ENCODE measurements around the gene PPCDC. TPM values are rescaled to one million over a fixed set of nuclear protein-coding genes. Genes with fewer than 3 reads are reported as not detected.
A peak's percentile ranks its signal among the peaks of the same experiment; 100 is the strongest.
"Not testable (repeated sequence)": the region's sequence is repeated elsewhere in the genome, so short reads cannot be mapped to it uniquely, and the experiment has no call there.

Gene PPCDC
- total and polyA plus RNA-seq, 5 donors, result 4.7 to 12.6 (median 5.7) TPM

- DNase-seq (no peak), ATAC-seq (no peak)
- no peak overlapping the region for H3K4me3 ChIP-seq (ENCODE audit: low read length)
- H3K27me3 ChIP-seq (ENCODE audit: control insufficient read depth, insufficient read depth), result no peaks in the 10 kb centered on the region
- intact Hi-C loops (cut with DNase I), result no loop called here
- H3K27ac ChIP-seq (ENCODE audit: low read length), result no peak overlapping the region
- peaks cover 12% of the 10 kb centered on the region for H3K4me1 ChIP-seq (ENCODE audit: control insufficient read depth, insufficient read depth, low read length)
- H3K9me3 ChIP-seq (ENCODE audit: control insufficient read depth, low read length), result no peaks in the 10 kb centered on the region
These were observed 45.4 kb downstream of the PPCDC start for GRCh38 chr15:75068748-75069147.

GRCh38 chr15:75069301-75069925, 46.0 kb downstream of the PPCDC start:
- Histone ChIP-seq H3K27me3 (ENCODE audit: control insufficient read depth, insufficient read depth) (no peaks in the 10 kb centered on the region), H3K27ac (ENCODE audit: low read length) (no peak overlapping the region), H3K4me3 (ENCODE audit: low read length) (no peak overlapping the region), H3K9me3 (ENCODE audit: control insufficient read depth, low read length) (no peaks in the 10 kb centered on the region), H3K4me1 (ENCODE audit: control insufficient read depth, insufficient read depth, low read length) (peaks cover 7% of the 10 kb centered on the region)
- 82% methylated on average over 8 of the region's 8 CpGs for WGBS
- no peak for DNase-seq
- intact Hi-C loops (cut with DNase I), result no loop called here
- peak; percentile 32 to 37 for ATAC-seq

DNA sequence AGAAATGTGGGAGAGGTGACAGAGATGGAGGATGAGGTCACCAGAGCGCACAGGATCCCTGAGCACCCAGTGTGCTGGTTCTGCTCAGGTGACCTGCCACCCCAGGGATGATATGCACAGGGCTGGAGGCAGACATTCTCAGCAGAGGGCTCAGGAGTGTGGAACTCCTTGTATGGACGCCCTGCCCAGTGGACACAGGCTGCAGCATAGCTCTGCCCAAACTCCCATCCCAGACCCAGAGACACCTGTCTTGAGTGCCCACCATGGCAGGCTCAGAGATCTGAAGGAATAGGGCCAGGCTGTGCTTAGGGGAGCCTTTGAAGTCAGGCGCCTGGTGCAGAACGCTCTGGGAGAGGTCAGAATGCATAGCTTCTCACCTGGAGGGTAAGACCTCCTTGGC, 47.3 kb downstream of the PPCDC start:
- intact Hi-C loops (cut with DNase I), result no loop called here

GRCh38 chr15:75073197-75073596, 49.8 kb downstream of the PPCDC start:
- H3K9me3 ChIP-seq (ENCODE audit: control insufficient read depth, low read length), result no peaks in the 10 kb centered on the region
- no peak overlapping the region for H3K4me3 ChIP-seq (ENCODE audit: low read length)
- H3K4me1 ChIP-seq (ENCODE audit: control insufficient read depth, insufficient read depth, low read length), result no peaks in the 10 kb centered on the region
- intact Hi-C loops (cut with DNase I), result no loop called here
- ATAC-seq, result no peak
- no peaks in the 10 kb centered on the region for H3K27me3 ChIP-seq (ENCODE audit: control insufficient read depth, insufficient read depth)
- H3K27ac ChIP-seq (ENCODE audit: low read length), result no peak overlapping the region
- 64% methylated on average over 3 of the region's 3 CpGs for WGBS
- peak in 1 of 3 donors; percentile 50 for DNase-seq

More for the DNA sequence above, 47.3 kb downstream of the PPCDC start:
- 82% methylated on average over 4 of the region's 4 CpGs for WGBS
- H3K27ac ChIP-seq (ENCODE audit: low read length), result no peak overlapping the region
- no peak for DNase-seq
- no peak for ATAC-seq
- no peak overlapping the region for H3K4me3 ChIP-seq (ENCODE audit: low read length)
- peaks cover 1% of the 10 kb centered on the region for H3K4me1 ChIP-seq (ENCODE audit: control insufficient read depth, insufficient read depth, low read length)
- H3K9me3 ChIP-seq (ENCODE audit: control insufficient read depth, low read length), result no peaks in the 10 kb centered on the region
- H3K27me3 ChIP-seq (ENCODE audit: control insufficient read depth, insufficient read depth), result no peaks in the 10 kb centered on the region

- DNase-seq (no peak), ATAC-seq (no peak)
- Histone ChIP-seq H3K4me1 (ENCODE audit: control insufficient read depth, insufficient read depth, low read length) (no peaks in the 10 kb centered on the region), H3K4me3 (ENCODE audit: low read length) (no peak overlapping the region), H3K9me3 (ENCODE audit: control insufficient read depth, low read length) (no peaks in the 10 kb centered on the region), H3K27me3 (ENCODE audit: control insufficient read depth, insufficient read depth) (no peaks in the 10 kb centered on the region), H3K27ac (ENCODE audit: low read length) (no peak overlapping the region)
- intact Hi-C loops (cut with DNase I), result no loop called here
- 93% methylated on average over 2 of the region's 2 CpGs for WGBS
These were observed 52.9 kb downstream of the PPCDC start for GRCh38 chr15:75076277-75076676.

DNA sequence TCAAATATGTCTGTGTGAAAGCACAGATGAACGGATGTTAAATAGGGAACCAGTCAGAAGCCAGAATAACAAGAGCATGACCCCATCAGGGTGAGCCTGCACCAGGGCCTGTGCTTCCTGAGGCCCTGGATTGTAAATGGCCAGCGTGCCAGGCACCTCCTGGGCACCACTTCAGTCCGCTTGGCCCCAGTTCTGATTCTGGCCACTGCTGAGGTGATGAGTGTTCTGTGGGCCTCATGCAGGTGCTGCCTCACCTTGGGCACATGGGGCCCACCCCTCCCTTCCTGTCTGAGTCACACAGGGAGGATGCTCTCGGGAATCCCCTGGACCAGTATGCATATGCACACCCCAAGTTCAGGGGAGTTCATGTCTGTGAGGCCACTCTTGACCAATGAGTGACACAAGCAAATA, 54.2 kb downstream of the PPCDC start:
- H3K27ac ChIP-seq (ENCODE audit: low read length); intact Hi-C loops (cut with DNase I); DNase-seq; H3K4me3 ChIP-seq (ENCODE audit: low read length); H3K27me3 ChIP-seq (ENCODE audit: control insufficient read depth, insufficient read depth); H3K9me3 ChIP-seq (ENCODE audit: control insufficient read depth, low read length); ATAC-seq; H3K4me1 ChIP-seq (ENCODE audit: control insufficient read depth, insufficient read depth, low read length): not testable (repeated sequence)
- 89% methylated on average over 4 of the region's 4 CpGs for WGBS

- H3K27ac ChIP-seq (ENCODE audit: low read length), result no peak overlapping the region
- DNase-seq (no peak), ATAC-seq (no peak)
- H3K27me3 ChIP-seq (ENCODE audit: control insufficient read depth, insufficient read depth), result no peaks in the 10 kb centered on the region
- no peak overlapping the region for H3K4me3 ChIP-seq (ENCODE audit: low read length)
- no peaks in the 10 kb centered on the region for H3K4me1 ChIP-seq (ENCODE audit: control insufficient read depth, insufficient read depth, low read length)
- WGBS, result 90% methylated on average over 8 of the region's 8 CpGs
- intact Hi-C loops (cut with DNase I), result no loop called here
- H3K9me3 ChIP-seq (ENCODE audit: control insufficient read depth, low read length), result no peaks in the 10 kb centered on the region
These were observed 57.8 kb downstream of the PPCDC start for GRCh38 chr15:75081150-75081549.

GRCh38 chr15:75082689-75083088, 59.3 kb downstream of the PPCDC start:
- intact Hi-C loops (cut with DNase I), result no loop called here
- H3K4me1 ChIP-seq (ENCODE audit: control insufficient read depth, insufficient read depth, low read length), result no peaks in the 10 kb centered on the region
- H3K27ac ChIP-seq (ENCODE audit: low read length), result no peak overlapping the region
- ATAC-seq, result no peak
- no peaks in the 10 kb centered on the region for H3K9me3 ChIP-seq (ENCODE audit: control insufficient read depth, low read length)
- no peaks in the 10 kb centered on the region for H3K27me3 ChIP-seq (ENCODE audit: control insufficient read depth, insufficient read depth)
- 49% methylated on average over 1 of the region's 1 CpG for WGBS
- DNase-seq, result no peak
- H3K4me3 ChIP-seq (ENCODE audit: low read length), result no peak overlapping the region

DNA sequence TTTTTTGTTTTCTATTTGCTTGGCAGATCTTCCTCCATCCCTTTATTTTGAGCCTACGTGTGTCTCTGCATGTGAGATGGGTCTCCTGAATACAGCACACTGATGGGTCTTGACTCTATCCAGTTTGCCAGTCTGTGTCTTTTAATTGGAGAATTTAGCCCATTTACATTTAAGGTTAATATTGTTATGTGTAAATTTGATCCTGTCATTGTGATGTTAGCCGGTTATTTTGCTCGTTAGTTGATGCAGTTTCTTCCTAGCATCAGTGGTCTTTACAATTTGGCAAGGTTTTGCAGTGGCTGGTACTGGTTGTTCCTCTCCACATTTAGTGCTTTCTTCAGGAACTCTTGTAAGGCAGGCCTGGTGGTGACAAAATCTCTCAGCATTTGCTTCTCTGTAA, 62.3 kb downstream of the PPCDC start:
- H3K27ac ChIP-seq (ENCODE audit: low read length); H3K4me3 ChIP-seq (ENCODE audit: low read length); DNase-seq; H3K9me3 ChIP-seq (ENCODE audit: control insufficient read depth, low read length); H3K4me1 ChIP-seq (ENCODE audit: control insufficient read depth, insufficient read depth, low read length); ATAC-seq; intact Hi-C loops (cut with DNase I); H3K27me3 ChIP-seq (ENCODE audit: control insufficient read depth, insufficient read depth): not testable (repeated sequence)
- 88% methylated on average over 3 of the region's 3 CpGs for WGBS

GRCh38 chr15:75089456-75090387, 66.3 kb downstream of the PPCDC start:
- H3K27ac ChIP-seq (ENCODE audit: low read length), result peak overlapping the region; percentile 64
- intact Hi-C loops (cut with DNase I), result no loop called here
- no peaks in the 10 kb centered on the region for H3K9me3 ChIP-seq (ENCODE audit: control insufficient read depth, low read length)
- no peak overlapping the region for H3K4me3 ChIP-seq (ENCODE audit: low read length)
- DNase-seq (no peak), ATAC-seq (peak in 1 of 2 donors; percentile 14)
- no peaks in the 10 kb centered on the region for H3K27me3 ChIP-seq (ENCODE audit: control insufficient read depth, insufficient read depth)
- no peaks in the 10 kb centered on the region for H3K4me1 ChIP-seq (ENCODE audit: control insufficient read depth, insufficient read depth, low read length)
- 74% methylated on average over 6 of the region's 6 CpGs for WGBS

- Histone ChIP-seq H3K4me3 (ENCODE audit: low read length) (no peak overlapping the region), H3K4me1 (ENCODE audit: control insufficient read depth, insufficient read depth, low read length) (no peaks in the 10 kb centered on the region), H3K27me3 (ENCODE audit: control insufficient read depth, insufficient read depth) (no peaks in the 10 kb centered on the region), H3K27ac (ENCODE audit: low read length) (peak overlapping the region; percentile 64), H3K9me3 (ENCODE audit: control insufficient read depth, low read length) (no peaks in the 10 kb centered on the region)
- intact Hi-C loops (cut with DNase I), result no loop called here
- DNase-seq (peak; percentile 60 to 74 (median 63)), ATAC-seq (peak; percentile 94 to 99)
- WGBS, result 57% methylated on average over 7 of the region's 7 CpGs
These were observed 67.0 kb downstream of the PPCDC start for GRCh38 chr15:75090388-75090734.

Data from right cardiac atrium (tissue), 5 donors.